CD4-positive, alpha-beta T cell treated with Interleukin-15 for 4 hours (primary cell): ENCODE results near the gene RAE1.
"Not testable (repeated sequence)": the region's sequence is repeated elsewhere in the genome, so short reads cannot be mapped to it uniquely, and the experiment has no call there.

ENCODE experiments used
- DNase-seq: peaks from one replicate; pipeline ENCODE4 v3.0.0-alpha.2; 2020; ENCODE audit warnings: low spot score

The RAE1 gene

GRCh38 chr20:57414867-57415592, 64.0 kb downstream of the RAE1 start:
- DNase-seq: no peak

GRCh38 chr20:57415771-57416170, 64.7 kb downstream of the RAE1 start:
- no peak for DNase-seq

GRCh38 chr20:57416296-57417022, 65.4 kb downstream of the RAE1 start:
- DNase-seq: no peak

GRCh38 chr20:57417051-57417689, 66.1 kb downstream of the RAE1 start:
- no peak for DNase-seq

GRCh38 chr20:57417830-57418780, 67.0 kb downstream of the RAE1 start:
- no peak for DNase-seq

- not testable (repeated sequence) for DNase-seq
Measured at GRCh38 chr20:57419479-57419878, 68.4 kb downstream of the RAE1 start.

- DNase-seq: no peak
Measured at GRCh38 chr20:57420571-57421252, 69.7 kb downstream of the RAE1 start.

- no peak for DNase-seq
Measured at GRCh38 chr20:57421253-57422220, 70.5 kb downstream of the RAE1 start.

GRCh38 chr20:57422254-57422653, 71.2 kb downstream of the RAE1 start:
- DNase-seq: no peak

GRCh38 chr20:57425150-57426013, 74.3 kb downstream of the RAE1 start:
- no peak for DNase-seq

GRCh38 chr20:57426271-57426689, 75.2 kb downstream of the RAE1 start:
- no peak for DNase-seq

- DNase-seq: no peak
Measured at GRCh38 chr20:57426831-57427230, 75.8 kb downstream of the RAE1 start.

GRCh38 chr20:57428324-57429158, 77.5 kb downstream of the RAE1 start:
- DNase-seq: no peak
